CD4-positive, alpha-beta T cell (primary cell): ENCODE data around the gene SLC4A2. TPM values are rescaled to one million over a fixed set of nuclear protein-coding genes. Genes with fewer than 3 reads are reported as not detected.

Experiments
- ATAC-seq: fragments of 200-7000 bp; cut with Tn5 transposase; one replicate; pipeline ENCODE4 v1.10.0; 2022; ENCODE audit warnings: mild to moderate bottlenecking; ENCODE audit not compliant: poor library complexity
- CTCF ChIA-PET: fragments of 350-600 bp; sonication (Branson Sonifier 250); formaldehyde crosslinking; loops from one replicate; lab custom pipeline; 2021; ENCODE audit warnings: antibody characterized with exemption, inconsistent platforms; lab: Charles Lee
- POLR2A ChIA-PET: fragments of 350-600 bp; sonication (Branson Sonifier 250); formaldehyde crosslinking; loops from one replicate; lab custom pipeline; 2021; ENCODE audit warnings: antibody characterized with exemption, inconsistent platforms; lab: Charles Lee
- DNase-seq, 14 experiments: peaks; one replicate each; pipeline ENCODE4 v3.0.0-alpha.2; 2013 to 2020; ENCODE audit warnings: mixed read lengths in 2 of 14
- H3K27ac ChIP-seq, 2 donors: one replicate each; pipeline versions ENCODE4 v1.5.1 to v1.7.0; 2013; ENCODE audit warnings: low read length in 2 of 2, low read depth in 1 of 2, mild to moderate bottlenecking in 1 of 2
- H3K27me3 ChIP-seq, 2 experiments: 1 replicate in 1 of 2; 2 replicates in 1 of 2; pipeline versions ENCODE4 v1.6.1 to v1.7.0; 2013; ENCODE audit warnings: low read length in 2 of 2, control low read depth in 1 of 2, mild to moderate bottlenecking in 1 of 2, moderate library complexity in 1 of 2; ENCODE audit not compliant: insufficient read depth in 2 of 2, control insufficient read depth in 1 of 2
- H3K36me3 ChIP-seq: one replicate; pipeline ENCODE4 v1.6.1; 2013; ENCODE audit warnings: low read length, control low read depth; ENCODE audit not compliant: insufficient read depth
- H3K4me1 ChIP-seq: one replicate; pipeline ENCODE4 v1.6.1; 2013; ENCODE audit warnings: low read length, control low read depth; ENCODE audit not compliant: insufficient read depth
- H3K4me3 ChIP-seq: one replicate; pipeline ENCODE4 v1.5.1; 2013; ENCODE audit warnings: mild to moderate bottlenecking, low read length, moderate library complexity
- H3K9me3 ChIP-seq, 2 experiments: 1 replicate in 1 of 2; 2 replicates in 1 of 2; pipeline versions ENCODE4 v1.6.1 to v1.7.0; 2013; ENCODE audit warnings: low read length in 2 of 2, mild to moderate bottlenecking in 2 of 2, control low read depth in 1 of 2, moderate library complexity in 1 of 2; ENCODE audit not compliant: control insufficient read depth in 1 of 2, insufficient read depth in 1 of 2
- H3K27ac Mint-ChIP-seq: one replicate; pipeline ENCODE4 v1.8.0; 2020; ENCODE audit warnings: mixed read lengths
- H3K27me3 Mint-ChIP-seq: one replicate; pipeline ENCODE4 v1.8.0; 2021; ENCODE audit warnings: mixed read lengths
- H3K36me3 Mint-ChIP-seq: one replicate; pipeline ENCODE4 v1.8.0; 2021; ENCODE audit warnings: low read depth, mixed read lengths
- H3K4me1 Mint-ChIP-seq: one replicate; pipeline ENCODE4 v1.8.0; 2021; ENCODE audit warnings: low read depth, mixed read lengths
- H3K4me3 Mint-ChIP-seq: one replicate; pipeline ENCODE4 v1.8.0; 2020; ENCODE audit warnings: mild to moderate bottlenecking, mixed read lengths
- H3K9me3 Mint-ChIP-seq: one replicate; pipeline ENCODE4 v1.8.0; 2020; ENCODE audit warnings: mixed read lengths
- intact Hi-C, 2 experiments: fragments of 100-400 bp; cut with DNase I in 1 of 2; cut with micrococcal nuclease in 1 of 2; formaldehyde crosslinking; loops; one replicate each; pipeline versions ENCODE4 v1.15.1 to v1.9.0; 2023 to 2025; cut with DNase I, micrococcal nuclease
- total RNA-seq, 174 experiments: library from RNA in 2 of 174; stranded (reverse) in 2 of 174; gene quantifications; one replicate each; pipeline ENCODE4 v1.2.3 and lab custom pipeline; 2021 to 2026
- TF ChIP-seq, protein P1 (sequence below): fragments of 200-600 bp; IDR thresholded peaks from one replicate; pipeline ENCODE4 v1.8.0; 2022; ENCODE audit warnings: antibody characterized with exemption, mild to moderate bottlenecking

The SLC4A2 gene
- total RNA-seq, 2 experiments from 2014 or later, result 27.1 to 31.4 TPM

DNA sequence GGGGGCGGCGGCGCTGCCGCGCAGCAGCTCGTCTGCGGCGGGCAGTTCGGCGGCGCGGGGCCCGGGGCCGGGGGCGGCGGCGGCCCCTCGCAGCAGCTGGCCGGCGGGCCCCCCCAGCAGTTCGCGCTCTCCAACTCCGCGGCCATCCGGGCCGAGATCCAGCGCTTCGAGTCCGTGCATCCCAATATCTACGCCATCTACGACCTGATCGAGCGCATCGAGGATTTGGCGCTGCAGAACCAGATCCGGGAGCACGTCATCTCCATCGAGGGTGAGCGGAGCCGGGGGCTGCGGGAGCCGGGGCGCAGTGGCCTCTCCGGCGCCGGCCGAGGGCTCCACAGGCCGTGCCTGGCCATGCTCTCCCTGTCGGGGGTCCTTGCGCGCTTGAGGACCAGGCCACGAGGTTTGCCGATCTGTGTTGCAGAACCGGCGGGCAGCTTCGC, 27.4 kb downstream of the SLC4A2 start:
- peak overlapping the region; percentile 90 for H3K4me3 Mint-ChIP-seq
- peaks cover 53% of the 10 kb centered on the region for H3K4me1 Mint-ChIP-seq
- TF ChIP-seq, protein P1, sequence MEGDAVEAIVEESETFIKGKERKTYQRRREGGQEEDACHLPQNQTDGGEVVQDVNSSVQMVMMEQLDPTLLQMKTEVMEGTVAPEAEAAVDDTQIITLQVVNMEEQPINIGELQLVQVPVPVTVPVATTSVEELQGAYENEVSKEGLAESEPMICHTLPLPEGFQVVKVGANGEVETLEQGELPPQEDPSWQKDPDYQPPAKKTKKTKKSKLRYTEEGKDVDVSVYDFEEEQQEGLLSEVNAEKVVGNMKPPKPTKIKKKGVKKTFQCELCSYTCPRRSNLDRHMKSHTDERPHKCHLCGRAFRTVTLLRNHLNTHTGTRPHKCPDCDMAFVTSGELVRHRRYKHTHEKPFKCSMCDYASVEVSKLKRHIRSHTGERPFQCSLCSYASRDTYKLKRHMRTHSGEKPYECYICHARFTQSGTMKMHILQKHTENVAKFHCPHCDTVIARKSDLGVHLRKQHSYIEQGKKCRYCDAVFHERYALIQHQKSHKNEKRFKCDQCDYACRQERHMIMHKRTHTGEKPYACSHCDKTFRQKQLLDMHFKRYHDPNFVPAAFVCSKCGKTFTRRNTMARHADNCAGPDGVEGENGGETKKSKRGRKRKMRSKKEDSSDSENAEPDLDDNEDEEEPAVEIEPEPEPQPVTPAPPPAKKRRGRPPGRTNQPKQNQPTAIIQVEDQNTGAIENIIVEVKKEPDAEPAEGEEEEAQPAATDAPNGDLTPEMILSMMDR, result no peak
- intact Hi-C loops, result loop anchor here in 1 of 2 experiments (10.0 kb wide), 2 partner anchors 112 to 1252 kb away; partner anchors contain the start of genes KCNH2 and ZNF862
- H3K36me3 Mint-ChIP-seq, result peaks cover 20% of the 10 kb centered on the region
- no peaks in the 10 kb centered on the region for H3K9me3 Mint-ChIP-seq
- POLR2A ChIA-PET, result interaction anchor here (1.0 to 1.8 kb wide), 3 partner anchors 19 to 73 kb away, joined by 3 to 6 read pairs (median 4); partner anchors contain the start of gene ABCB8
- Histone ChIP-seq H3K4me1 (peaks cover 72% of the 10 kb centered on the region), H3K4me3 (peak overlapping the region; percentile 70), H3K36me3 (no peaks in the 10 kb centered on the region), H3K27ac (no peak overlapping the region), H3K9me3 (peaks cover 0 to 3% of the 10 kb centered on the region in 2 experiments), H3K27me3 (no peaks in the 10 kb centered on the region)
- H3K27ac Mint-ChIP-seq, result peak overlapping the region; percentile 82
- CTCF ChIA-PET, result no interaction called here
- H3K27me3 Mint-ChIP-seq, result peaks cover 8% of the 10 kb centered on the region
- ATAC-seq (no peak), DNase-seq (peak in 6 of 14 experiments; percentile 14 to 62 (median 46))

DNA sequence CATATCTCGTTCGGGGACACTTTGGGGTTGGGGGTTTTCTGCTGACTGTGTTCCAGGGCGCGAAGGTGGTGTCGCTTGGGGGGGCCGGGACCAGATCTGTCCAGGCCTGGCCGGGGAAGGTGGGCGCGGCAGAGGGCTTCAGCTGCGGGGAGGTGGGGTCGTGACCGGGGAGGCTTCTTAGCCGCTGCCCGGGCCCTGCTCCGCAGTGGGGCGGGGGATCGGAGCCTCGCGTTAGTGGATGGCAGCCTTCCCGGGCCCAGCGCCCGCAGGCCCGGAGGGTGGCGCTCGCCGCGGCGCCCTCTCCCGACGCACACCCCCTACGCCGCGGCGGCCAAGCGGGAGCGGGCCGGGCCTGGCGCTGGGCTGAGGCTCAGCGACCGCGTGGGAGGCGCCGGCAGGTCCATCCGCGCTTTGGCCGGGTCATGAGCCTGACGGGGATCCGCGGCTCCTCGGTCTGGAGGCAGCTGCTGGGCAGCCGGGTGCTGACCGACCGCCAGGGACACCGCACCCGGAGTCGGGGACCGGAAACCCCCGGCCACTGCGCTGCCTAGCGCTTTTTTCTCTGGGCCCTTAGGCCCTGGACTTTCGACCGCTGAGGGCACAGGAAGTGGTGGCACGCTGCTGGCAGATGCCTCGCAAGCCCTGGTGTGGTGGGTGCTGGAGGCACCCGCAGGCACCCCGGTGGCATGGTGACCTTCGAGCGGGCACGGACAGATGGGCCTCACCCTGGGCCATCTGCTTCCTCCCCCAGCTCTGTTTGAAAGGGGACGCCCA, 28.0 kb downstream of the SLC4A2 start:
- TF ChIP-seq, protein P1, result no peak
- peak in 7 of 14 experiments; percentile 22 to 77 (median 43) for DNase-seq
- H3K36me3 ChIP-seq, result no peaks in the 10 kb centered on the region
- Mint-ChIP-seq H3K36me3 (peaks cover 20% of the 10 kb centered on the region), H3K27ac (peak overlapping the region; percentile 86), H3K4me1 (peaks cover 53% of the 10 kb centered on the region), H3K4me3 (peak overlapping the region; percentile 90), H3K27me3 (peaks cover 8% of the 10 kb centered on the region), H3K9me3 (no peaks in the 10 kb centered on the region)
- H3K27ac ChIP-seq, result peak overlapping the region in 1 of 2 donors; percentile 4
- ChIA-PET POLR2A (interaction anchor here (1.0 to 1.8 kb wide), 3 partner anchors 19 to 74 kb away, joined by 3 to 6 read pairs (median 4); partner anchors contain the start of gene ABCB8), CTCF (interaction anchor here (1.2 kb wide), 1 partner anchor 36 kb away, joined by 3 read pairs; no protein-coding TSS in a partner anchor)
- peak overlapping the region; percentile 70 for H3K4me3 ChIP-seq
- H3K4me1 ChIP-seq, result peaks cover 66% of the 10 kb centered on the region
- ATAC-seq, result peak; percentile 9
- no peaks in the 10 kb centered on the region for H3K27me3 ChIP-seq
- intact Hi-C loops, result loop anchor here in 1 of 2 experiments (2.0 to 10.0 kb wide), 3 partner anchors 23 to 1253 kb away; partner anchors contain the start of genes KCNH2 and ZNF862
- H3K9me3 ChIP-seq, result peaks cover 0 to 3% of the 10 kb centered on the region in 2 experiments

DNA sequence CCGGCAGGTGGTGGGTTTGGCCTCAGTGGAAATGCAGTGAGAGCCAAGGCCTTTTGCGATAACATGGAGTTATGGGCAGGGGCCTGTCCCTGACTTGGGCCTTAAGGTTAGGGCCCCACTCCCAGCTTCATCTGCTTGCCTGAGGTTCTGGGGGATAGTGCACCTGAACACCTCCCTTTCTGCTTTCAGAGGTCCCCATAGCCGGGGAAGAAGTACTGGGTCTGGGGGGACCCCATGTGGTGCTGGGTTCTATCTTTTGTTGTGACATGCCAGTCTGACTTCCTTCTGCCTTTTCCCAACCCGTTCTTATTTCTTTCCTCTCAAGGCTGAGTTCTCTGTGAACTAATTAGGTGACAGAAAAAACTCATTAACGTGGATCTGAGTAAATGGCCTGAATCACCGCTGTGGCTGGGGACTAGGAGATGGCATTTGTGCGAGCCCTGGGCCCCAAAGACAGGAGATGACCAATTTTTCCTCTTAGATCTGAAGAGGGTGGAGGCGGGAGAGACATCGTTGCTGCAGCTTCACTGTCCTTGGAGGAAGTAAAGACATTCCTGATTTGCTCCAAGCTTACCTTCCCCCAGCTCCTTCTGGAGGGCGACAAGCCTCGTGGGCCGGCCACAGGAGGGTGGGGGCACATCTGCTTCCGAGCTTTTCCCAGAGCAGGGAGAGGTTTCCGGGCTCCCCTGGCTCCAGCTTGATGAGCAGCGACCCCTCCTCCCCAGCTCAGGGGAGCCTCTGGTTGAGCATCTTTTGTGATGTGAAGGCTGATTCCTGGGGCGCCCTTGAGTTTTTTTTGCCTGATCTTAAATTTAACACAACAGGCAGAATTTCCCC, 28.8 kb downstream of the SLC4A2 start:
- peak overlapping the region in 1 of 2 donors; percentile 4 for H3K27ac ChIP-seq
- Mint-ChIP-seq H3K4me3 (peak overlapping the region; percentile 88), H3K4me1 (peaks cover 47% of the 10 kb centered on the region), H3K27ac (peak overlapping the region; percentile 86), H3K27me3 (peaks cover 8% of the 10 kb centered on the region), H3K9me3 (no peaks in the 10 kb centered on the region), H3K36me3 (peaks cover 15% of the 10 kb centered on the region)
- peaks cover 0 to 3% of the 10 kb centered on the region in 2 experiments for H3K9me3 ChIP-seq
- H3K36me3 ChIP-seq, result no peaks in the 10 kb centered on the region
- TF ChIP-seq, protein P1, result no peak
- ATAC-seq (no peak), DNase-seq (peak in 2 of 14 experiments; percentile 30 to 48)
- peaks cover 62% of the 10 kb centered on the region for H3K4me1 ChIP-seq
- POLR2A ChIA-PET, result interaction anchor here (1.4 to 1.8 kb wide), 2 partner anchors 60 to 75 kb away, joined by 4 to 6 read pairs; partner anchors contain the start of gene ABCB8
- H3K4me3 ChIP-seq, result peak overlapping the region; percentile 70
- no peaks in the 10 kb centered on the region for H3K27me3 ChIP-seq
- intact Hi-C loops, result loop anchor here in 1 of 2 experiments (2.0 to 10.0 kb wide), 3 partner anchors 23 to 1253 kb away; partner anchors contain the start of genes KCNH2 and ZNF862
- CTCF ChIA-PET, result interaction anchor here (1.2 kb wide), 1 partner anchor 36 kb away, joined by 3 read pairs; no protein-coding TSS in a partner anchor
